Fibroblast of pulmonary artery (primary cell): ENCODE data around the gene ADD3.

ENCODE experiments used
- DNase-seq: peaks from one replicate; pipeline ENCODE4 v3.0.0-alpha.2; 2010; ENCODE audit warnings: low read depth
- H3K4me3 ChIP-seq: replicated peaks from 2 replicates; pipeline ENCODE4 v1.5.1; 2011; ENCODE audit warnings: low read depth, mild to moderate bottlenecking, control low read depth, low read length, moderate library complexity
- TF ChIP-seq, protein P1 (sequence below): IDR thresholded peaks from 2 replicates; pipeline ENCODE4 v1.5.1; 2011; ENCODE audit warnings: mild to moderate bottlenecking, control low read depth, low read length, inconsistent platforms; ENCODE audit errors: missing control alignments

Gene ADD3

DNA sequence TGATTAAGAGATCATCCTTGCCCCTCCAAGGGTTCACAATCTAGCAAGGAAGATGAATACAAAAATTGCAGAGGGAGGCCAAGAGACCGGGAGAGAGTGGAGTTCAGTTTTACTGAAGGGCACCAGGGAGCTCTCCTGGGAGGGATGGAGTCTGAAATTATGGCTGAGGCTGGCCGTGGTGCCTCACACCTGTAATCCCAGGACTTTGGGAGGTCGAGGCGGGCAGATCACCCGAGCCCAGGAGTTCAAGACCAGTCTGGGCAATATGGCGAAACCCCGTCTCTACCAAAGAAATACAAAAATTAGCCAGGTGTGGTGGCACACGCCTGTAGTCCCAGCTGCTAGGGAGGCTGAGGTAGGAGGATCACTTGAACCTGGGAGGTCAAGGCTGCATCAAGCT, 148.3 kb downstream of the ADD3 start:
- TF ChIP-seq, protein P1, sequence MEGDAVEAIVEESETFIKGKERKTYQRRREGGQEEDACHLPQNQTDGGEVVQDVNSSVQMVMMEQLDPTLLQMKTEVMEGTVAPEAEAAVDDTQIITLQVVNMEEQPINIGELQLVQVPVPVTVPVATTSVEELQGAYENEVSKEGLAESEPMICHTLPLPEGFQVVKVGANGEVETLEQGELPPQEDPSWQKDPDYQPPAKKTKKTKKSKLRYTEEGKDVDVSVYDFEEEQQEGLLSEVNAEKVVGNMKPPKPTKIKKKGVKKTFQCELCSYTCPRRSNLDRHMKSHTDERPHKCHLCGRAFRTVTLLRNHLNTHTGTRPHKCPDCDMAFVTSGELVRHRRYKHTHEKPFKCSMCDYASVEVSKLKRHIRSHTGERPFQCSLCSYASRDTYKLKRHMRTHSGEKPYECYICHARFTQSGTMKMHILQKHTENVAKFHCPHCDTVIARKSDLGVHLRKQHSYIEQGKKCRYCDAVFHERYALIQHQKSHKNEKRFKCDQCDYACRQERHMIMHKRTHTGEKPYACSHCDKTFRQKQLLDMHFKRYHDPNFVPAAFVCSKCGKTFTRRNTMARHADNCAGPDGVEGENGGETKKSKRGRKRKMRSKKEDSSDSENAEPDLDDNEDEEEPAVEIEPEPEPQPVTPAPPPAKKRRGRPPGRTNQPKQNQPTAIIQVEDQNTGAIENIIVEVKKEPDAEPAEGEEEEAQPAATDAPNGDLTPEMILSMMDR: no peak
- H3K4me3 ChIP-seq: no peak overlapping the region
- DNase-seq: no peak

DNA sequence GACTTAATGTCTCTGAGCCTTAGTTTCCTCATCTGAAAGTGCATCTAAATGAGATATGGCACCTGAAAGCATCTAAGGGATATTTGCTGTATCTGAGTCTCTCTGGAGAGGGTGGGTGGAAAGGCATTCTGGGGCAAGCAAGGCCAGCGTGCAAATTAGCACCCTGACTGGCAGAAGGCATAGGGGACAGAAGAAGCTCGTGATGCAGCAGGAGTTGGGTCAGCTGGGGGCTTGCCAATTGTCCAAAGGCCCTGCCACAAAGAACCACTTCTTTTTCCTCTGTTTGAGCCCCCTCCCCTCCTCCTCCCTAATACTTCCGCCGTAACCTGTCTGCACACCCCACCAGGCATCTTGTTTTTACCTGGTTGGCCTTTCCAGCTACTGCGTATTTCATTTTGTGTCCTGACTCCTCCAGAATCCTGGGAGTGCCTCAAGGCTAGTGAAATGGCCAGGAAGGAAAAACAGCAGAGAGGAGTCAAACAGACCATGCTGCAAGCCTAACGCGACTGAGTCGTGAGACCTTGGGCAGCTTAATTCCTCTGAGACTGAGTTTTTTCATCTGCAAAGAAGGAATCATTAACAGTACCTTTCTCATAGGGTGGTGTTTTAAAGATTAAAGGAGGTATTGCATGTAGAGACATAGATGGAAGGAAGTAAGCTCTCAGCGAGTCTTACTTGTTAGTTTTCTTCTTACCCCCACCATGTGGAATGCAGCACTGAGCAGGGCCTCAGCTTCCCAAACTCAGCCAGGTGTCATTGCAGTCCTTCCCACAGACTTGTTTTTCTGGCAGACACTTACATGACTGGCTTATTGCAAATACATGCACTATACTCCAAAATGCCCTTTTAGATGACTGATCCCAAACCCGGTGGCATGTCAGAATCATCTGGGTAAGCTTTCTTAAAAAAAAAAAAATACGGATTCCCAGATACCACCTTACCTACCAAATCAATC, 150.5 kb downstream of the ADD3 start:
- DNase-seq: no peak
- TF ChIP-seq, protein P1: no peak
- no peak overlapping the region for H3K4me3 ChIP-seq

- no peak for DNase-seq
- no peak overlapping the region for H3K4me3 ChIP-seq
- TF ChIP-seq, protein P1: no peak
Observed at GRCh38 chr10:110160081-110160480, 152.3 kb downstream of the ADD3 start.

GRCh38 chr10:110160522-110160921, 152.7 kb downstream of the ADD3 start:
- TF ChIP-seq, protein P1: no peak
- H3K4me3 ChIP-seq: no peak overlapping the region
- DNase-seq: no peak

DNA sequence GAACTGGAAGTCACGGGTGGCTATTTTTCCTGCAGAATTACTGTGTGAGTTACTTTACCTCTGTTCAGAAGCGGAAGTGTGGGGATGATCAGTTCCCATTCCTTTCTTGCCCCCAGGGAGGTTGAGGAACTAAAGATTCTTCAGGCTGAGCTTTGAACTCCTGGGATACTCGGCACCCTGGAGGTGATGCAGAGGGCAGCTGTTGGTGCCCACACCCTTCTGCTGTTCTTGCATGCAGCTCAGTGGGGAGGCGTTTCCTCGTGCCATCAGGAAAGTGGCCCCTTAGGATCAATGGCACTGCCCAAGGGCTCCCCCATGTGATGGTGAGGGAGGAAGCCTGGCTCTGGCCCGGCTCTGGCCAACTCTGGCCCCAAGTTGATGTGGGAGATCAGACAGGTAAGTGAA, 155.0 kb downstream of the ADD3 start:
- H3K4me3 ChIP-seq: no peak overlapping the region
- no peak for DNase-seq
- TF ChIP-seq, protein P1: no peak

DNA sequence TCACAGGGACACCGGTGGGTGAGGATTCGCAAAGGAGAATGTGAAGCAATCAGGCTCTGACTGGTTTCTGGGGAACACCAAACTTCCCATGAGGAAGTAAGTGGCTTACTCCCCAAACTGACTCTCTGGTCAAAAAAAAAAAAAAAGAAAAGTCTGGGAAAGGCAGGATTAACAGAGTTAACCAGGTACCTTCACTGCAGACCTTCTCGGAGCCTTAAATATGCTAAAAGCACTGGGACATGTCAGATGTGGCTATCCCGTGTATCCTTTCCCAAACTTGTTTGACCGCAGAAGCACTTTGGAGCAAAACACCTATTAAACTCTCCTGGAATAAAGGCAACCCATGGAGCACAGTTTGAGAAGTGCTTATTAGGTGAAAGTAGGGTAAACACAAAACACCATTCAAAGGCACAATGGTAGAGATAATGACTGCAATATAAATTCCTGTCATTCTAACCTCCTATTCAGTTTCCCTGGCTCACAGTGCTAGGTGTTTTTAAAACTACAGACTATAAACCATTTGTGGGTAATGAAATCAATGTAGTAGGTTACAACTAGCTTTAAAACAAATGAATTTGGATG, 155.5 kb downstream of the ADD3 start:
- H3K4me3 ChIP-seq: no peak overlapping the region
- no peak for DNase-seq
- TF ChIP-seq, protein P1: no peak
